Prostate gland (tissue), 2 donors: Measurements from ENCODE around the gene FHOD1. TPM values are rescaled to one million over a fixed set of nuclear protein-coding genes. Genes with fewer than 3 reads are reported as not detected.

Experiments used
- DNase-seq: peaks from one replicate; pipeline ENCODE4 v3.0.0-alpha.2; 2019; ENCODE audit warnings: low spot score
- H3K27ac ChIP-seq, 2 donors: fragments of 200-600 bp; sonication (generic); 2 replicates each; pipeline ENCODE4 v1.5.1; 2017 to 2019
- H3K27me3 ChIP-seq: fragments of 200-600 bp; sonication (generic); replicated peaks from 2 replicates; pipeline ENCODE4 v1.5.1; 2019; ENCODE audit not compliant: insufficient read depth
- H3K36me3 ChIP-seq, 2 donors: fragments of 200-600 bp; sonication (generic); 1 replicate in 1 of 2; 2 replicates in 1 of 2; pipeline versions ENCODE4 v1.5.1 to v1.8.1; 2017 to 2019
- H3K4me1 ChIP-seq: fragments of 200-600 bp; sonication (generic); replicated peaks from 2 replicates; pipeline ENCODE4 v1.5.1; 2019
- H3K4me3 ChIP-seq, 2 donors: fragments of 200-600 bp; sonication (generic); 2 replicates each; pipeline ENCODE4 v1.5.1; 2017 to 2019
- H3K9me3 ChIP-seq: fragments of 200-600 bp; sonication (generic); 2 replicates; pipeline ENCODE4 v1.5.1; 2017
- POLR2A ChIP-seq: fragments of 450-650 bp; IDR thresholded peaks from one replicate; pipeline ENCODE4 v1.6.1; 2016; ENCODE audit warnings: antibody characterized with exemption, mild to moderate bottlenecking
- POLR2AphosphoS5 ChIP-seq: sonication (generic); formaldehyde crosslinking; IDR thresholded peaks from one replicate; pipeline ENCODE4 v1.6.1; 2017; ENCODE audit warnings: antibody characterized with exemption
- WGBS: methylation state at CpG from one replicate; pipeline ENCODE4 v1.1.5; 2018; 5-methylcytosine and 5-hydroxymethylcytosine counted together
- intact Hi-C: fragments of 100-400 bp; cut with DNase I; formaldehyde crosslinking; loops from one replicate; pipeline ENCODE4 v1.14.2; 2022
- total RNA-seq, 2 donors: library from RNA; depleted of rRNA; stranded (reverse); fragments of >200 nt; gene quantifications; one replicate each; pipeline ENCODE4 v1.1.0, GENCODE V29; 2016
- TF ChIP-seq, protein P1 (sequence below), 4 experiments: fragments of 200-600 bp in 2 of 4; fragments of 450-650 bp in 2 of 4; sonication (generic) in 2 of 4; IDR thresholded peaks; 1 replicate in 3 of 4; 2 replicates in 1 of 4; pipeline ENCODE4 v1.5.1; 2016 to 2019; ENCODE audit warnings: antibody characterized with exemption in 4 of 4, mild to moderate bottlenecking in 2 of 4, moderate library complexity in 2 of 4

The FHOD1 gene
- total RNA-seq, 2 donors from 2014 or later = 11.2 to 46.1 TPM

DNA sequence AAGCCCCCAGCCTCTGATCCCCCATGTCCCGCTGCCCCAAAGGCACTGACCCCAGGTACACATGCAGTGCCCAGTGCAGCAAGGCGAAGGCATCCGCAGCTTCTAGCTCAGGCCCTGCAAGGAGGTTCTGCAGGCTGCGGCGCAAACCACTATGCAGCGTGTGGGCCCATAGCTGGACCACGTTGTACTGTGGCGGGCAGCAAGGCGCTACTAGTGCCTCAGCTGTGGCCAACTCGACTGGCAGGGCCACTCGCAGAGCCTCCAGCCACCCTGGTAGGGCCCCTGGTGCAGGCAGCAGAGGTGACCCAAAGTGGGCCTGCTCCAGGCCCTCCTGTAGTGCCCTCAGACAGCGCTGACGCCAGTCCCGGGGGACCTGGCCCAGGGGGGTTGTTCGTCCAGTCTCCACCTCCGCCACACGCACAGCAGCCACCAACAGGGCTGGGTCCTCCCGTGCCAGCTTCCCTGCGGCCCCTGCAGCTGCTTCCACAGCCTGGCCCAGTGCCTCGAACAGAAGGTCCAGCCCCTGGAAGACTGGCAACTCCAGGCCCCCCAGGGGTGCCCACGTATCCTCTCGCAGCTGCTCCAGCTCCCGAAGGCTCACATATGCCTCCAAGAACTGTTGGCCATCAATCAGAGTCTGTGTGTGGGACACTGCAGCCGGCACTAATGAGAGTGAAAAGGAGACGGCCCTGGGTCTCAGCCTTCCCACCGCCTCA lies 59.9 kb downstream of the FHOD1 start:
- intact Hi-C loops = no loop called here
- Histone ChIP-seq H3K27me3 (no peaks in the 10 kb centered on the region), H3K4me1 (peaks cover 18% of the 10 kb centered on the region), H3K4me3 (no peak overlapping the region), H3K9me3 (no peaks in the 10 kb centered on the region), H3K27ac (no peak overlapping the region), H3K36me3 (no peaks in the 10 kb centered on the region)
- 92% methylated on average over 20 of the region's 26 CpGs for whole genome bisulfite sequencing
- no peak for DNase-seq
- TF ChIP-seq POLR2A (no peak), POLR2AphosphoS5 (no peak)
- TF ChIP-seq, protein P1, sequence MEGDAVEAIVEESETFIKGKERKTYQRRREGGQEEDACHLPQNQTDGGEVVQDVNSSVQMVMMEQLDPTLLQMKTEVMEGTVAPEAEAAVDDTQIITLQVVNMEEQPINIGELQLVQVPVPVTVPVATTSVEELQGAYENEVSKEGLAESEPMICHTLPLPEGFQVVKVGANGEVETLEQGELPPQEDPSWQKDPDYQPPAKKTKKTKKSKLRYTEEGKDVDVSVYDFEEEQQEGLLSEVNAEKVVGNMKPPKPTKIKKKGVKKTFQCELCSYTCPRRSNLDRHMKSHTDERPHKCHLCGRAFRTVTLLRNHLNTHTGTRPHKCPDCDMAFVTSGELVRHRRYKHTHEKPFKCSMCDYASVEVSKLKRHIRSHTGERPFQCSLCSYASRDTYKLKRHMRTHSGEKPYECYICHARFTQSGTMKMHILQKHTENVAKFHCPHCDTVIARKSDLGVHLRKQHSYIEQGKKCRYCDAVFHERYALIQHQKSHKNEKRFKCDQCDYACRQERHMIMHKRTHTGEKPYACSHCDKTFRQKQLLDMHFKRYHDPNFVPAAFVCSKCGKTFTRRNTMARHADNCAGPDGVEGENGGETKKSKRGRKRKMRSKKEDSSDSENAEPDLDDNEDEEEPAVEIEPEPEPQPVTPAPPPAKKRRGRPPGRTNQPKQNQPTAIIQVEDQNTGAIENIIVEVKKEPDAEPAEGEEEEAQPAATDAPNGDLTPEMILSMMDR (IDR thresholded peaks at IDR 0.05) = no peak

DNA sequence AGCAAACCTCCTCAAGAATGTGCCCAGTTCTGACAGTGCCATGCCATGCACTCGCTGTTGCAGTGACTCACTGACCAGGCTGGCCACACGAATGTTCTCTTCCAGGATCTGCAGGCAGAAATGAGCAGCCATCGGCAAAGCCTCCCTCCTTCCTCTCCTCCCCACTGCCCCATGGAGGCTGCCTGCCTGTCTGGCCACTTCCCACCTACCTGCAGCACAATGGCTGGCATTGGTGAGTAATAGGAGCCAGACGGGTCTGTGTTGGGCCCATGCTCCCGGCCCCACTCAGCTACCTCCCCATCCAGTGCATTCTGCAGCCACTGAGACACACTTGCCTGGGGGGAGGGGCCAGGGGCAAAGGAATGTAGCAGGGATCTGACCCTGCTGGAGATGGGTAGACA lies 60.7 kb downstream of the FHOD1 start:
- Histone ChIP-seq H3K4me1 (peaks cover 16% of the 10 kb centered on the region), H3K9me3 (no peaks in the 10 kb centered on the region), H3K36me3 (no peaks in the 10 kb centered on the region), H3K4me3 (no peak overlapping the region), H3K27me3 (no peaks in the 10 kb centered on the region), H3K27ac (no peak overlapping the region)
- WGBS = 54% methylated on average over 4 of the region's 5 CpGs
- TF ChIP-seq POLR2A (no peak), POLR2AphosphoS5 (no peak)
- TF ChIP-seq, protein P1 (IDR thresholded peaks at IDR 0.05) = no peak
- intact Hi-C loops = no loop called here
- DNase-seq = no peak

DNA sequence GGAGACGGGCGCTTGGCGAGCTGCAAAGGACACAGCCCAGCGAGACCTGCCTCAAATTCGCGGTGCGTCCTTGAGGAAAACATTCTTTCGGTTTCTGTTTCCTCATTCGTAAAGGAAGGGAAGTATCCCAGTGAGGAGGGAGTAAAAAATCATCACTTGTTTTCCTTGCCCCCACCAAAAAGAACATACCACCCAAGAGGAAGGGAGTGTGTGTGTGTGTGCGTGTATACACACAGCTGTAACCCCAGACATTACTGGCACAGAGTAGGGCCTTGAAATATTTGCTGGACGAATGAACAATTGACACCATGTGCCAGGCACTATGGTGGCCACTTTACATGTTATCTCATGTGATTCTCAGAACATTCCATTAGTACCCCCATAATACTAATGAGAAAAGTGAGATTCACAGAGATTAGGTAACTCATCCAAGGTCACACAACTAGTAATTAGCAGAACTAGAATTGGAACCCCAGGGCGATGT lies 61.6 kb downstream of the FHOD1 start:
- H3K36me3 ChIP-seq = no peaks in the 10 kb centered on the region
- no peak overlapping the region for H3K27ac ChIP-seq
- intact Hi-C loops = loop anchor here (2.0 kb wide), 1 partner anchor 209 kb away; no protein-coding TSS in a partner anchor
- H3K27me3 ChIP-seq = no peaks in the 10 kb centered on the region
- TF ChIP-seq POLR2A (no peak), POLR2AphosphoS5 (no peak)
- TF ChIP-seq, protein P1 (IDR thresholded peaks at IDR 0.05) = no peak
- no peak overlapping the region for H3K4me3 ChIP-seq
- DNase-seq = no peak
- H3K9me3 ChIP-seq = no peaks in the 10 kb centered on the region
- 11% methylated on average over 12 of the region's 12 CpGs for WGBS
- H3K4me1 ChIP-seq = peaks cover 14% of the 10 kb centered on the region

DNA sequence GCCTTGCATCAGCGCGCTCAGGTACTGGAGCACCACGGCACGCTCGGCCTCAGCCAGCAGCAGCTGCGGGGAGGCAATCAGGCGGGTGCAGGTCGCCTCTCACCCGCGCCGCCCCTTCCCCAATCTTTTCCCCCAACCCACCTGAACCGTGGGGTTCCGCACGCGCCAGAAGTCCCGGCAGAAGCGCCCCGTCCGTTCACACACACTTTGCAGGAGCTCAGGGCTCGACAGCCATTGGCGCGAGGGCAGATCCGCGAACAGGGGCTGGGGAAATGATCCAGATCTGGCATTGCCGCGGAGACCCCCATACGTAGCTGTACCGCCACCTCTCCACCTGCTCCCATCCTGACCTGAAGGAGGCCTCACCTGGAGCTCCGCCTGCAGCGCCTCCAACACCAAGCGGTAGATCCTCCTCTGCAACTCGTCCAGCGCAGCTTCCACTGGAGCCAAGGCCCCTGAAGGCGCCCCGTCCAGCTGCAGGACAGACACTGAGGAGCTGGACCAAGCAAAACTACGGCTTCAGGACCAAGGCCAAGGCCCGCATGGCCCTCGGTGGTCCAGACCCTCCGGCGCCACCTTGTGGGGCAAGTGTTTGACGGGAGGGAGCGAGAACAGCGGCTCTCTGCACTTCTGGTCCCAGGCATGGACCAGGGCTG lies 62.2 kb downstream of the FHOD1 start:
- intact Hi-C loops = loop anchor here (2.0 kb wide), 1 partner anchor 208 kb away; no protein-coding TSS in a partner anchor
- no peaks in the 10 kb centered on the region for H3K36me3 ChIP-seq
- H3K4me1 ChIP-seq = peaks cover 14% of the 10 kb centered on the region
- no peaks in the 10 kb centered on the region for H3K9me3 ChIP-seq
- H3K4me3 ChIP-seq = peak overlapping the region; percentile 70 to 82
- TF ChIP-seq, protein P1 (IDR thresholded peaks at IDR 0.05) = peak; percentile 35 to 91 (median 88)
- TF ChIP-seq POLR2A = no peak
- TF ChIP-seq POLR2AphosphoS5 = peak; percentile 82
- H3K27me3 ChIP-seq = no peaks in the 10 kb centered on the region
- no peak overlapping the region for H3K27ac ChIP-seq
- DNase-seq = peak; percentile 82
- 15% methylated on average over 24 of the region's 43 CpGs for WGBS
